ENCODE measurements around the gene NEBL.

DNA sequence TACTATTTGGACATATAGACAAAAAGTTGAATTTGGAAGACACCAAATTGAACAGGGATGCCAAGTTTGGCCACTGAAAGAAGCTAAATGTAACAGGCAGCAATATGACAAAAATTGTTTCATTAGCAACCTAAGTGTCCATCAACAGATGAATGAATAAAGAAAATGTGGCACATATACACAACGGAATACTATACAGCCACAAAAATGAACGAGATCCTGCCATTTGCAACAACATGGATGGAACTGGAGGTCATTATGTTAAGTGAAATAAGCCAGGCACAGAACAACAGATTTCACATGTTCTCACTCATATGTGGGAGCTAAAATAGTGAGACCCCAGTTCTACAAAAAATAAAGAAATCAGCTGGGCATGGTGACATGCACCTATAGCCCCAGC lies 43.8 kb downstream of the NEBL start:
- TF ChIP-seq CTCF (IDR thresholded peaks at IDR 0.05) (no peak), POLR2A (IDR thresholded peaks at IDR 0.05) (no peak)
